NCI-H146 treated with DMSO at 0.1 percent for 48 hours (cell line): ENCODE results near the gene CAMK2B.
"Not testable (repeated sequence)": the region's sequence is repeated elsewhere in the genome, so short reads cannot be mapped to it uniquely, and the experiment has no call there.

Source experiments
- DNase-seq: peaks from one replicate; lab custom pipeline; 2025; ENCODE audit not compliant: unreplicated experiment; lab: John Stamatoyannopoulos, UW

Gene CAMK2B

DNA sequence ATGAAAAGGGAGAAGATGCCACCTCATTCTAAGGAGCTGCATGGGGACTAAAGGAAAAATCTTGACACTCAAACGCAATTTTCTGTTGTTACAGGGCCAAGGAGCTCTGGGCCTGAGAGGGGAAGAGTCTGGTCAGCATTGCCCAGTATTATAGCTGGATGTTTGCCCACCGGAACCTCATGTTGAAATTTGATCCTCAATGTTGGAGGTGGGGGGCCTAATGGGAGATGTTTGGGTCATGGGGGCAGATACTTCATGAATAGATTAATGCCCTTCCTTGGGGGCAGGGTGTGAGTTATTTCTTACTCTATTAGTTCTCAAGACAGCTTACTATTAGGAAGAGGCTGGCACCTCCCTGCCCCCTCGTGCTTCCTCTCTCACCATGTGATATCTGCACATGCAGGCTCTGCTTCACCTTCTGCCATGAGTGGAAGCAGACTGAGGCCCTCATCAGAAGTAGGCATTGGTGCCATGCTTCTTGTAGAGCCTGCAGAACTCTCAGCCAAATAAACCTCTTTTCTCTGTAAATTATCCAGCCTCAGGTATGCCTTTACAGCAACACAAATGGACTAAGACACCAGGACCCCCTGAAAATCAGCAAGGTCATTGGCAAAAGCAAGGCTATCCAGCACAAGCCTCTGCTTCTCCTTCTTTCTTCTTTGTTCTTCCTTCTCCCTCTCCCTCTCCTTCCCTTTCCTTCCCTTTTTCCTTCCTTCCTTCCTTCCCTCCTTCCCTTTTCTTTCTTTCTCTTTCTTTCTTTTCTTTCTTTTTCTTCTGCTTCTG lies 151.3 kb downstream of the CAMK2B start:
- no peak for DNase-seq

DNA sequence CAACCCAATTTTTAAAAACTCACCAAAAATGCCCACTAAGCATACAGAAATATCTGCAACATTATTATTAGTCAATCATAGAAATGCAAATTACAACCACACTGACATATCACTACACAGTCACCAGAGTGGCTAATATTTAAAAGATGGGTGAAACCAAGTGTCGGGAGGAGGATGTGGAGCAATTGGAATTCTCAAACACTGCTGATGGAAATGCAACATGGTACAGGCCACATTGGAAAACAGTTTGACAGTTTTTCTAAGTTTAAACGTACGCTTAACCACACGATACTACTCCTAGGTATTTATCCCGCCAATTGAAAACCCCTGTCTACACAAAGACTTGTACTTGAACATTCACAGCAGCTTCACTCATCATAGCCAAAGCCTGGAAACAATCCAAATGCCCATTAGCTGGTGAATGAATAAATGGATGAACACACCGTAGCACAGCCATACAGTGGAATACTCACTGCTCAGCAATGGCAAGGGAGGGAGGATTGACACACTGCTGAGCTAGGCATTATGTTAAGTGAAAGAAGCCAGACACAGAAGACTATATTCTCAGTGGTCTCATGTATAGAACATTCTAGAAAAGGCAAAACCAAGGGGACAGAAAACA lies 152.5 kb downstream of the CAMK2B start:
- DNase-seq: no peak

DNA sequence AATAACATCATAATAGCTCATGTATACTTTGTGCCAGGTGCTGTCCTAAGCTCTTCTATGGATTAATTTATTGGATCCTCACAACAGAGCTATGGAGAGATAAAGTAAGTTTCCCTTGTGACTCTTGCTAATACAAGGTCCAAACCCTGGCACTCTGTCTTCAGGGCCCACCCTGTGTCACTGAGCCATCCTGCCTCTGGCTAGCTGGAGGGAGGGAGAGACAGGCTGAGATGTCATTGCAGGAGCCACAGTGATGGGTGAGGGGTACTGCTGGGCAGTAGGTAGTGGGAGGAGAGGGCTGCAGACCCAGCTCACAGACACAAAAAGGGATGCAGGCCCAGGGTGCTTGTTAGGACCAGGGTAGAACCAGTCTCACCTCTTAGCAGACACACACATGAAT lies 153.0 kb downstream of the CAMK2B start:
- no peak for DNase-seq

DNA sequence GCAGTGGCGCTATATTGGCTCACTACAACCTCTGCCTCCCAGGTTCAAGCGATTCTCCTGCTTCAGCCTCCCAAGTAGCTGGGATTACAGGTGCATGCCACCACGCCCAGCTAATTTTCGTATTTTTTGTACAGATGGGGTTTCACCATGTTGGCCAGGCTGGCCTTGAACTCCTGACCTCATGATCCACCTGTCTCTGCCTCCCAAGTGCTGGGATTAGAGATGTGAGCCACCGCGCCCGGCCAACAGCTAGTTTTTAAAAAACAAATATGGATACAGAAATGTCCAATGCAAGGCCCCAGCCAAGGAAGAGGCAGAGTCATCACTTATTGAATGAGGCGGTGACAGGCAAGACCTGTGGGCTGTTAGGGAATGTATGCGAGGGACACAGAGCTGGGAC lies 153.5 kb downstream of the CAMK2B start:
- DNase-seq: not testable (repeated sequence)

DNA sequence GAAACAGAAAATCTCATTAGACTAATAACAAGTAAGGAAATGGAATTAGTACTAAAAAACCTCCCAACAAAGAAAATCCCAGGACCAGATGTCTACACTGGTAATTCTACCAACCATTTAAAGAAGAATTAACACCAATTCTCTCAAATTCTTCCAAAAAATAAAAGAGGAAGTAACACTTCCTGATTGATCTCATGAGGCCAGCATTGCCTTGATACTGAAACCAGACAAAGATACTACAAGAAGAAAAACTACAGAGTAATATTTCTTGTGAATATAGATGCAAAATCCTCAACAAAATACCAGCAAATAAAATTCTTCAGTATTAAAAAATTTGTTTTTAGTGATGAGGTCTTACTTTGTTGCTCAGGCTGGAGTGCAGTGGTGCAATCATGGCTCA lies 157.5 kb downstream of the CAMK2B start:
- no peak for DNase-seq
